Iris pigment epithelial cell (primary cell): ENCODE results near the gene GPR176.

Experiments used
- DNase-seq: peaks from one replicate; pipeline ENCODE4 v3.0.0-alpha.2; 2011; ENCODE audit warnings: low read depth

The GPR176 gene

GRCh38 chr15:39889601-39890000 lies 30.5 kb downstream of the GPR176 start:
- DNase-seq, result no peak

- no peak for DNase-seq
Measured at GRCh38 chr15:39888809-39889208, 31.3 kb downstream of the GPR176 start.

DNA sequence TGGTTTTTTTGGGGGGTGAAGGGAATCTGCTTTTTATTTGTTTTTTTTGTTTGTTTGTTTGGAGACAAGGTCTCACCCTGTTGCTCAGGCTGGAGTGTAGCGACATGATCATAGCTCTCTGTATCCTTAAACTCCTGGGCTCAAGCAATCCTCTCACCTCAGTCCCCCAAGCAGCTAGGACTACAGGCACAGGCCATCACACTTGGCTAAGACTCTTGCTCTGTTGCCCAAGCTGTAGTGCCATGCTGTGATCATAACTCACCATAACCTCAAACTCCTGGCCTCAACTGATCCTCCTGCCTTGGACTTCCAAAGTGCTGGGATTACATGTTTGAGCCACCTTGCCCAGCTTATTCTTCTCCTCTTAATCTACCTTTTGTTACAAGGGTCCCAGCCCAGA lies 31.8 kb downstream of the GPR176 start:
- DNase-seq, result no peak

DNA sequence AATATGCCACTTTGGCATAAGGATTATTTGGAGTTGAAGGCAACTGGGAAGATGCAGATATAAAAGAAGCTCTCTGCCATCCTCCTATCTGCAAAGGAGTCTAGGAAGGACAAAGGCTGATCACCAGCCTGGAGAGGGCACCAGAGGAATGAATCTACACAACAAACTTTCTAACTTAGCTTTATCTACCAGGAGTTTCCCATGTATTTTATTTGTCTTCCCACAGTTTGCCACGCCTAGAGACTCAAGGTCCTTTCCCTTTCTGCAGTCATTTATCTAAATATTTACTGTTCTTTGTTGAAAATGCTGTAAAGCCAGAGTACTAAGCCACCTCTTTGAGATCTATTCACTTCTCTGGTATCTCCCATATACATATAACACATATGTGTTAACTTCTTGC lies 32.2 kb downstream of the GPR176 start:
- DNase-seq, result peak; percentile 57

GRCh38 chr15:39887211-39887610 lies 32.9 kb downstream of the GPR176 start:
- no peak for DNase-seq

DNA sequence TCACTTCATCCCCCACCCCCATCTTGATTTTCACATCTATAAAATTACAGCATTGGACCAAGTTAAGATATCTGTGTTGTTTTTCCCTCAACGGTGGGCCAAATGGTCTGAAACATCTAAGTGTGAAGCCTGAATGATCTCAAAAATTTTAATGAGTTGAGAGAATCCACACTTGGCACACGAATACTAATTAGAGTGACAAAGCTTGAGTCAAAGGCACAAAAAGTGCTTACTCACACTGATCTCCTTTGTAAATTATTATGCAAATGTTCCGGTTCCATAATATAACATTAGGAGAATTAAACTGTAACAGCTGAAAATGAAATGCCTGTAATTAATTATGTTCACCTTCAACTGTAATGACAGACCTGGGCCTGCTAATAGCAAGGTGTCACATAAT lies 33.6 kb downstream of the GPR176 start:
- no peak for DNase-seq

GRCh38 chr15:39885099-39885777 lies 34.8 kb downstream of the GPR176 start:
- DNase-seq, result peak; percentile 31

DNA sequence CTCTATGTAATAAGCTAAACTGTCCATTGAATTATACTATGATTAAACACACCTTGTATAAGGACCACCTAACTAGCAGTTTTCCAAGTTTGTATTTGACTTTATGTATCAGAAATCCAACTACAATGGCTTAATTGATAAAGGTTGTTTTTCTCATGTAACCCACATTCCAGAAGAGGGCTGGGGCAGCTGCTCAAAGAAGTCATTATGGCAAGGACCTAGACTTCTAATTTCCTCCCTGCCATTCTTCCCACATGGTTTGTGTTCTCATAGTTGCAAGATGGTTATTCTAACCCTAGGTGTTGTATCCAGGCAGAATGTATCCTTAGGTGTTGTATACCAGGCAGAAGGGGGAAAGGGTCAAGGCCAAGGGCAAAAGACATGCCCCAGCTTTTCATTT lies 35.7 kb downstream of the GPR176 start:
- no peak for DNase-seq

DNA sequence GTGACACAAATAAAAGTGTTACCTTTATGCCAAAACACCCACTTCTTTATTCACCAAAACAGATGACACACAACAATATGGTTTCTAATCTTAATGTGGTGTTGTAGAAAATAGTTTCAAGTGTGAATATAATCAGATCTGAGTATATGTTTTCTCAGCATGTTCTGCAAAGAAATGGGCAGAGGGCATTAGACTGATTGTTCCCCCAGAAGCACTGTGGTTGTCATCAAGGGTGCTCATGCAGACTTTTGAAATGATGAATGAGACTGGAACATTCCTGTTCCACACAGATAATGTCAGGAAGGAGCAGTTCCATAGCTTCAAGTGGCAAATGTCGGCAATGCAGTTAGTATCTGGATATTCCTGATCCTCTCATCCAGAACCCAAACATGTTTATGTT lies 37.5 kb downstream of the GPR176 start:
- no peak for DNase-seq

DNA sequence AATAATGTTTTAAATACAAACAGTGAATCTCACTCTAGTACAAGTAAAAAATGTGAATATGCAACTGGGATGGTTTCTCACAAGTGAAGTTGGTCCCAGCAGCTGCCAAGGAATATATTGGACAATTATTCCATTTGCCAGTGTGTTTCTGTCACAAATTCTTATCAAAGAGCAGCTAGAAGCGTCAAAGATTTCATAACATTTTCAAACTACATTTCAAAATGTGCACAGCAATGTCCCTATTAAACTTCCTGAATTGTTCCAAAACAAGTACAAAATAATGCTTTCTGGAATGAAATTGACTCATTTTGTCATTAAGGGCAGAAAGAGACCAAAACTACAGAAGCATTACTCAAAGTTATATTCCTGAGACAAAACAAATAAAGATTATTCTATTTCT lies 38.3 kb downstream of the GPR176 start:
- DNase-seq, result no peak

DNA sequence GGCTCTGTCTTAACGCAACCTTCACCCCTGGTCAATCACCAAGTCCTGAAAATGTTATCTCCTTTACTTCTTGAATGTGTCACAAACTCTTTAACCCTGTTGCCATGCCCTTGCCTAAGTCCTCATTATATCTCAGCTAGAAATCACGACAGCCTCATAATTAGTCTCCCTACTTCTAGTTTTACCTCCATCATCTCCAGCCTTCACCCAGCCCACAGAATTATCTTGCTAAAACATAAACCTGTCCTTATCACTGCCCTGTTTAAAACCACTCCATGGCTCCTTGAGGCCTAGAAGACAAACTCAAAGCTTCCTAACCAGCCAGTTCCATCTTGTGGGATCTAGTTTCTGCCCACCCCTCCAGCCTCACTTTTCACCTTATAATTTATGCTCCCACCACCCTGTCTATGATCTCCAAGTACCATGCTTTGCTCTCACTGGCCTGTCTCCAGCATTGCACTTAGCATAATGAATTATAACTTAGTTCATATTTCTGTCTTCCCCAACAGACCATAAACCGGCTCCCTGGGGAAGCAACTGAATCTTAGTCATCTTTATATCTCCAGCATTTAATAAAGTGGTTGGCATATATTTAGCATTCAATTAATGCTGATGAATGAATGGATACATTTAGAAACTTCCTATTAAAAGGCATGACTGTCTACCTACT lies 39.2 kb downstream of the GPR176 start:
- no peak for DNase-seq

GRCh38 chr15:39878406-39878785 lies 41.7 kb downstream of the GPR176 start:
- DNase-seq, result peak; percentile 68

- peak; percentile 57 for DNase-seq
Measured at GRCh38 chr15:39874890-39875549, 45.0 kb downstream of the GPR176 start.

- DNase-seq, result no peak
Measured at GRCh38 chr15:39873978-39874377, 46.1 kb downstream of the GPR176 start.

- no peak for DNase-seq
Measured at GRCh38 chr15:39870537-39870936, 49.5 kb downstream of the GPR176 start.

DNA sequence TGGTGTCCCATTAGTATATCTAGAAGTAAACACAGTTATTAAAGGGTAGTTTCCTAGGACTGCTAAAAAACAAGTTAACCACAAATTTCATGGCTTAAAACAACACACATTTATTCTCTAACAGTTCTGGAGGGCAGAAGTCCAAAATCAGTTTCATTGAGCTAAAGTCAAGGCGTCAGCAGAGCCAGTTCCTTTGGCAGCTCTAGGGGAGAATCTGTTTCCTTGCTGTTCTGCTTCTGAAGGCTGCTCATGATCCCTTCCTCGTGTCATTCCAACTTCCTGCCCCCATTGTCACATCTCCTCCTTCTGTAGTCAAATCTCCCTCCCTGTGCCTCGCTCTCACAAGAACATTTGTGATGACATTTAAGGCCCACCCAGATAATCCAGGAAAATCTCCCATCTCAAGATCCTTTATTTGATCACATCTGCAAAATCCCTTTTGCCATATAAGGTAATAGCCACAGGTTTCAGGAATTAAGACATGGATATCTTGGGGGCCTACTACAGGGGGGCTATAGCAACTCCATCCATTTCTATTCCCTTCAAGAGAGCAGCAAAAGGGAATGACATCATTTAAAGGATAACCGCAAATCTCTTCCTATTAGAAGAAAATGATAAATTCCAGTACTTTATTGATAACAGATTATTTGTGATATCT lies 50.1 kb downstream of the GPR176 start:
- no peak for DNase-seq

DNA sequence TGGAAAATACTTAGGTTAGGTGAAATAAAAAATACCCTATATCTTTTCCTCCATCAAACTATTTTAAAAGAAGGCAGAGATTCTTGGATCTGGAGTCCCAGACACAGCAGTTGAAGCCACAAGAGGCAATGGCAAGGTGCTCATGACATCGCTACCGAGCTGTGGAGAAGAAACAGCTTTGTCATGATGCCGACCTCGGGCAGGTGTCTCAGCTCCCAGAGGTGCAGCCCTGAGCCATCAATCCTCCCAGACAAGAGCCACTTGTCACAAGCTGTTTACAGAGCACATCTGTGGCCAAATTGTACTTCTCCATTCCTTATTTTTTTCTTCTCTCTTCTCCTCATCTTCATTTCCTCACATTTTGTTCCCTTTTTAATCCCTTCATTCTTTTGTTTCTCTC lies 50.8 kb downstream of the GPR176 start:
- DNase-seq, result no peak

DNA sequence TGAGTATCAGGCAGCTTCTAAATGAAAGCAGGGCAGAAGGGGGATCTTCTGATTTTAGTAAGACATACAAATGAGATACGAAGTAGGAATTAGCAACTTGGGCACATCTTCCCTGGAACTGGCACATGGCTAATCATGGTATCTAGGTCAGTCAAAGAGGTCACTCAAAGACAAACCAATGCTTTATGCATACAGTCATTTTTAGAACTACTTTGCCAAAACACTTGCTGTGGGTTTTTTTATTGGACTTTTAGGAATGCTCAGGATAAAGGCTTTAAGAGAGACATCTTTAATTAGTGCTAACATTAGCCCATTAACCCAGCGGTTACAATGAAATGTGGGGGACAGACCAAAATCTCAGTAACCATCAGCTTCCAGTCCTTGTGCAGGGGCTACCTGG lies 51.7 kb downstream of the GPR176 start:
- no peak for DNase-seq

GRCh38 chr15:39864116-39864515 lies 56.0 kb downstream of the GPR176 start:
- no peak for DNase-seq

DNA sequence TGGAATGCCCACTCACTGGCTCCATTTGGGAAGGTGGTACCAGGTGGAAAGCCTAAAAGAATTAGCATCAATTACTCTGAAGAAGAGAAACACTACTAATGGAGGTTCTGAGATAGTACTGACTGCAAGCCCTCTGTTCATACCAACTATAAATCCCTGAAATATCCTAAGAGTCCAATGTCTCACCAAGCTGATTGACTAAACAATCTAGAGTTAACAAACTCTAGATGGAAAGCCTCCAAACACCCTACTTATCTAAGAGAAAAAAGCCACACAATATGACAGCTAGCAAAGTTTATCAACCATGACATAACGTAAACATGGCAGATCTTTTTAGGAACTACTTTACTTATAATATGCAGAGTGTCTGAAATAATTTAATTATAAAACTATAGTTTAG lies 59.2 kb downstream of the GPR176 start:
- DNase-seq, result no peak

- DNase-seq, result peak; percentile 51
Measured at GRCh38 chr15:39860200-39860599, 59.9 kb downstream of the GPR176 start.

- no peak for DNase-seq
Measured at GRCh38 chr15:39859636-39860035, 60.4 kb downstream of the GPR176 start.

GRCh38 chr15:39857132-39857531 lies 62.9 kb downstream of the GPR176 start:
- no peak for DNase-seq
